Calu3 (cell line): ENCODE measurements around the gene XKR7. TPM values are rescaled to one million over a fixed set of nuclear protein-coding genes. Genes with fewer than 3 reads are reported as not detected.

ENCODE experiments used
- BruUV-seq: library from RNA; stranded (reverse); fragments of 400-500 nt; replicated peaks from 2 replicates; lab custom pipeline; 2021; lab: Mats Ljungman, UMichigan
- CTCF ChIA-PET: fragments of 300-600 bp; sonication (Branson Sonifier 250); formaldehyde crosslinking; loops from one replicate; lab custom pipeline; 2022; ENCODE audit warnings: antibody characterized with exemption; lab: Charles Lee
- DNase-seq: peaks from one replicate; pipeline ENCODE4 v3.0.0; 2022
- H3K27ac Mint-ChIP-seq: one replicate; pipeline ENCODE4 v1.8.0; 2022; ENCODE audit warnings: mixed read lengths; ENCODE audit not compliant: unreplicated experiment
- H3K27me3 Mint-ChIP-seq: one replicate; pipeline ENCODE4 v1.8.0; 2022; ENCODE audit warnings: mixed read lengths; ENCODE audit not compliant: unreplicated experiment
- H3K36me3 Mint-ChIP-seq: one replicate; pipeline ENCODE4 v1.8.0; 2022; ENCODE audit warnings: mild to moderate bottlenecking, moderate library complexity, mixed read lengths; ENCODE audit not compliant: insufficient read depth, unreplicated experiment
- H3K4me1 Mint-ChIP-seq: one replicate; pipeline ENCODE4 v1.8.0; 2022; ENCODE audit warnings: mild to moderate bottlenecking, low read depth, mixed read lengths; ENCODE audit not compliant: unreplicated experiment
- H3K4me3 Mint-ChIP-seq: one replicate; pipeline ENCODE4 v1.8.0; 2022; ENCODE audit warnings: mild to moderate bottlenecking, low read depth, moderate library complexity, mixed read lengths; ENCODE audit not compliant: unreplicated experiment
- H3K9me3 Mint-ChIP-seq: one replicate; pipeline ENCODE4 v1.8.0; 2022; ENCODE audit warnings: low read depth, mixed read lengths; ENCODE audit not compliant: unreplicated experiment
- CTCF ChIP-seq: fragments of 200-600 bp; IDR thresholded peaks from one replicate; pipeline ENCODE4 v1.8.0; 2022; ENCODE audit warnings: antibody characterized with exemption; ENCODE audit not compliant: unreplicated experiment
- intact Hi-C: fragments of 100-400 bp; cut with micrococcal nuclease; formaldehyde crosslinking; loops from one replicate; pipeline ENCODE4 v1.10.0; 2022; ENCODE audit not compliant: unreplicated experiment
- total RNA-seq: library from RNA; stranded (reverse); gene quantifications from 2 replicates; pipeline ENCODE4 v1.2.3, GENCODE V29; 2022

Gene XKR7
- total RNA-seq, 1 experiment from 2014 or later, result not detected

GRCh38 chr20:31988430-31989015 is 20.6 kb downstream of the XKR7 start:
- Mint-ChIP-seq H3K9me3 (no peaks in the 10 kb centered on the region), H3K27me3 (peaks cover 27% of the 10 kb centered on the region), H3K27ac (no peak overlapping the region), H3K4me3 (no peak overlapping the region), H3K36me3 (no peaks in the 10 kb centered on the region), H3K4me1 (no peaks in the 10 kb centered on the region)
- BruUV-seq, result no TSS peak
- intact Hi-C loops, result no loop called here
- no peak for TF ChIP-seq CTCF
- CTCF ChIA-PET, result interaction anchor here (0.5 to 1.7 kb wide), 3 partner anchors 15 to 347 kb away, joined by 3 to 6 read pairs (median 3); no protein-coding TSS in a partner anchor
- DNase-seq, result no peak

- no peaks in the 10 kb centered on the region for H3K36me3 Mint-ChIP-seq
- no peaks in the 10 kb centered on the region for H3K9me3 Mint-ChIP-seq
- H3K4me3 Mint-ChIP-seq, result no peak overlapping the region
- CTCF ChIA-PET, result interaction anchor here (0.5 kb wide), 1 partner anchor 347 kb away, joined by 3 read pairs; no protein-coding TSS in a partner anchor
- BruUV-seq, result no TSS peak
- H3K27ac Mint-ChIP-seq, result no peak overlapping the region
- no peak for DNase-seq
- TF ChIP-seq CTCF, result no peak
- peaks cover 33% of the 10 kb centered on the region for H3K27me3 Mint-ChIP-seq
- H3K4me1 Mint-ChIP-seq, result no peaks in the 10 kb centered on the region
- intact Hi-C loops, result no loop called here
These were observed 21.2 kb downstream of the XKR7 start for GRCh38 chr20:31989030-31989645.

GRCh38 chr20:31990641-31991338 is 22.8 kb downstream of the XKR7 start:
- Mint-ChIP-seq H3K9me3 (no peaks in the 10 kb centered on the region), H3K27me3 (peaks cover 47% of the 10 kb centered on the region), H3K4me3 (no peak overlapping the region), H3K4me1 (no peaks in the 10 kb centered on the region), H3K36me3 (no peaks in the 10 kb centered on the region), H3K27ac (no peak overlapping the region)
- intact Hi-C loops, result no loop called here
- no peak for DNase-seq
- CTCF ChIA-PET, result interaction anchor here (0.8 to 1.2 kb wide), 2 partner anchors 8 to 14 kb away, joined by 3 to 4 read pairs; no protein-coding TSS in a partner anchor
- no peak for TF ChIP-seq CTCF
- no TSS peak for BruUV-seq

GRCh38 chr20:31991339-31991705 is 23.4 kb downstream of the XKR7 start:
- no peak overlapping the region for H3K4me3 Mint-ChIP-seq
- CTCF ChIA-PET, result interaction anchor here (0.8 to 1.2 kb wide), 2 partner anchors 8 to 13 kb away, joined by 3 to 4 read pairs; no protein-coding TSS in a partner anchor
- intact Hi-C loops, result no loop called here

More at GRCh38 chr20:31991339-31991705, 23.4 kb downstream of the XKR7 start:
- Mint-ChIP-seq H3K27me3 (peaks cover 52% of the 10 kb centered on the region), H3K4me1 (no peaks in the 10 kb centered on the region), H3K36me3 (no peaks in the 10 kb centered on the region), H3K9me3 (no peaks in the 10 kb centered on the region), H3K27ac (no peak overlapping the region)
- TF ChIP-seq CTCF, result no peak
- DNase-seq, result no peak
- no TSS peak for BruUV-seq
